ENCODE data around the gene ATP9A. TPM values are rescaled to one million over a fixed set of nuclear protein-coding genes. Genes with fewer than 3 reads are reported as not detected.

The ATP9A gene
- total RNA-seq, 1 experiment from 2014 or later: 16.8 TPM

- no peak for ATAC-seq
- ChIA-PET RAD21 (ENCODE audit: low non-redundant PET in 1 of 2, low total read pairs in 2 of 2, uncharacterized antibody in 2 of 2, unreplicated experiment in 2 of 2) (no interaction called here), CTCF (interaction anchor here (2.0 kb wide), 1 partner anchor 605 kb away, joined by 5 read pairs; no protein-coding TSS in a partner anchor), POLR2A (no interaction called here)
- Histone ChIP-seq H3K9ac (ENCODE audit: low read length) (no peak overlapping the region), H3K79me2 (ENCODE audit: insufficient read depth, low read length) (no peaks in the 10 kb centered on the region), H3K4me2 (ENCODE audit: low read length) (no peak overlapping the region), H3K27me3 (ENCODE audit: insufficient read depth, low read length) (no peaks in the 10 kb centered on the region), H3K4me3 (replicated peaks in 1 of 2; ENCODE audit: low read depth in 1 of 2, low read length in 2 of 2) (no peak overlapping the region), H3K9me2 (ENCODE audit: insufficient read depth) (no peaks in the 10 kb centered on the region), H3K36me3 (ENCODE audit: control insufficient read depth in 1 of 2, insufficient read depth in 2 of 2, low read length in 2 of 2) (no peaks in the 10 kb centered on the region), H3K4me1 (ENCODE audit: control insufficient read depth in 1 of 2, insufficient read depth in 2 of 2, low read length in 2 of 2) (peaks cover 17 to 40% of the 10 kb centered on the region in 2 experiments), H3K9me3 (ENCODE audit: control insufficient read depth in 1 of 2, insufficient read depth in 1 of 2, low read depth in 1 of 2, low read length in 2 of 2) (no peaks in the 10 kb centered on the region), H4K20me1 (ENCODE audit: insufficient read depth) (no peaks in the 10 kb centered on the region), H3K27ac (ENCODE audit: low read depth, low read length) (no peak overlapping the region), H2AFZ (ENCODE audit: low read depth, low read length, poor library complexity, severe bottlenecking) (no peak overlapping the region)
- BruUV-seq (replicated peaks): no TSS peak
- intact Hi-C loops (cut with micrococcal nuclease): loop anchor here (10.0 kb wide), 1 partner anchor 607 kb away; no protein-coding TSS in a partner anchor
- no peak for DNase-seq (ENCODE audit: low read depth, low spot score)
- TF ChIP-seq MAX (IDR thresholded peaks at IDR 0.05) (no peak), POLR2A (IDR thresholded peaks at IDR 0.05; ENCODE audit: borderline replicate concordance, extremely low read depth, insufficient read depth, insufficient read length) (no peak), JUND (IDR thresholded peaks at IDR 0.05) (no peak), CBX3 (IDR thresholded peaks at IDR 0.05; ENCODE audit: low read depth) (no peak), SP1 (IDR thresholded peaks at IDR 0.05; ENCODE audit: low read depth) (no peak), EGR1 (IDR thresholded peaks at IDR 0.05; ENCODE audit: low read depth) (no peak), EZH2 (IDR thresholded peaks at IDR 0.05) (no peak), CEBPB (IDR thresholded peaks at IDR 0.05; ENCODE audit: low read depth) (no peak), CTCF (IDR thresholded peaks at IDR 0.05 in 2 of 3, conservative IDR thresholded peaks at IDR 0.05 in 1 of 3; ENCODE audit: borderline replicate concordance in 1 of 3, insufficient read depth in 1 of 3, low read depth in 2 of 3, low read length in 2 of 3) (no peak), ZFX (IDR thresholded peaks at IDR 0.05) (no peak), SIN3A (IDR thresholded peaks at IDR 0.05; ENCODE audit: low read depth) (no peak), RAD21 (IDR thresholded peaks at IDR 0.05; ENCODE audit: low read depth) (no peak), TCF7L2 (IDR thresholded peaks at IDR 0.05; ENCODE audit: borderline replicate concordance, extremely low read depth, insufficient read depth, insufficient read length) (no peak), FOSL1 (IDR thresholded peaks at IDR 0.05; ENCODE audit: low read depth) (no peak), YY1 (IDR thresholded peaks at IDR 0.05; ENCODE audit: extremely low read depth, insufficient replicate concordance, low read depth, low read length) (no peak), POLR2AphosphoS5 (IDR thresholded peaks at IDR 0.05; ENCODE audit: low read depth, low read length) (no peak), SRF (IDR thresholded peaks at IDR 0.05; ENCODE audit: low read depth) (no peak), ZNF274 (IDR thresholded peaks at IDR 0.05; ENCODE audit: low read depth, low read length) (no peak)
- TF ChIP-seq, protein P1, sequence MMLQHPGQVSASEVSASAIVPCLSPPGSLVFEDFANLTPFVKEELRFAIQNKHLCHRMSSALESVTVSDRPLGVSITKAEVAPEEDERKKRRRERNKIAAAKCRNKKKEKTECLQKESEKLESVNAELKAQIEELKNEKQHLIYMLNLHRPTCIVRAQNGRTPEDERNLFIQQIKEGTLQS (IDR thresholded peaks at IDR 0.05): no peak
These were observed 176.3 kb downstream of the ATP9A start for GRCh38 chr20:51591871-51592270.

Data from HCT116 (cell line).